Measurements from ENCODE around the gene ZNRF1. TPM values are rescaled to one million over a fixed set of nuclear protein-coding genes. Genes with fewer than 3 reads are reported as not detected.

Gene ZNRF1
- total RNA-seq, 2 donors from 2014 or later: 16.7 to 17.5 TPM

DNA sequence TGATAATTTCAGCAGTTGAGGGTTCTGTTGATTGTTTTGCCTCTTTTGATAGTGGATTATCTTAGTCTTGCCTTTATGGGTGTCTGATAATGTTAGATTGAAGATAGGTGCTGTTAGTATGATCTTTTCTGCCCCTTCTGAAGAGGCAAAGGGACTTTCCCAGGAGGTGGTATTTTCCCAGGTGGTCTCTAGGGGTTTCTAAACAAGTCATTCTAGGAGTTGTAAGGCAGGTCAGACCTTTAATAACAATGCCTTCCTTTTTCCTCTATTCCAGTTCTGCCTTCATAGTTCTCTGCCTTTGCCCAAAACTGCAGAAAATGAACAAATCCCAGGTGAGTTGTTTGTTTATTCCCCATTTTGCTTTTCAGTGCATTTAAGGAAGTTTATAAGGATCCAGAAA lies 153.8 kb downstream of the ZNRF1 start:
- DNase-seq: no peak
- intact Hi-C loops (cut with DNase I): no loop called here
- no peak for ATAC-seq

DNA sequence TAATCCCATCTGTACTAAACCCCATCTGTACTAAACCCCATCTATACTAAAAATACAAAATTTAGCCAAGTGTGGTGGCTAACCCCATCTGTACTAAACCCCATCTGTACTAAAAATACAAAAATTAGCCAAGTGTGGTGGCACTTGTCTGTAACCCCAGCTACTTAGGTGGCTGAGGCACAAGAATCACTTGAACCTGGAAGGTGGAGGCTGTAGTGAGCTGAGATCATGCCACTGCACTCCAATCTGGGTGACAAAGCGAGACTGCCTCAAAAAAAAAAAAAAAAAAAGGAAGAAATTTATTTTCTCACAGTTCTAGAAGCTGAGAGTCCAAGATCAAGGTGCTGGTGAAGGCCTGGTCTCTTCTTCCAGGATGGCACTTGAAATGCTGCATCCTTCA lies 161.6 kb downstream of the ZNRF1 start:
- ATAC-seq: no peak
- intact Hi-C loops (cut with DNase I): no loop called here
- no peak for DNase-seq

Other genes with a start within 250 kb of the ZNRF1 start
- under 1 TPM; 0.29 to 0.31 TPM for gene FA2H, start 224.2 kb upstream of the ZNRF1 start, total RNA-seq
- 10 to 100 TPM; 35.7 to 42.9 TPM for gene WDR59, start 13.9 kb upstream of the ZNRF1 start, total RNA-seq
- gene LDHD, start 117.8 kb downstream of the ZNRF1 start, total RNA-seq: 10 to 100 TPM; 26.6 to 28.5 TPM
- gene ZFP1, start 149.5 kb downstream of the ZNRF1 start, total RNA-seq: 1 to 10 TPM; 5.9 to 6.8 TPM
- not detected for gene CTRB2, start 208.1 kb downstream of the ZNRF1 start, total RNA-seq
- 1 to 10 TPM in 1 of 2 donors, under 1 TPM in 1; 0.39 to 1.4 TPM for gene CTRB1, start 220.0 kb downstream of the ZNRF1 start, total RNA-seq

Data from left cardiac atrium (tissue), 4 donors.